IgD-negative memory B cell (primary cell): Measurements from ENCODE around the gene RPS15A. TPM values are rescaled to one million over a fixed set of nuclear protein-coding genes. Genes with fewer than 3 reads are reported as not detected.
"Not testable (repeated sequence)": the region's sequence is repeated elsewhere in the genome, so short reads cannot be mapped to it uniquely, and the experiment has no call there.

Experiments used
- H3K27ac Mint-ChIP-seq, 3 donors: one replicate each; pipeline ENCODE4 v1.8.0; 2020 to 2022; ENCODE audit warnings: mild to moderate bottlenecking in 3 of 3, mixed read lengths in 3 of 3, moderate library complexity in 1 of 3
- H3K27me3 Mint-ChIP-seq: one replicate; pipeline ENCODE4 v1.8.0; 2021; ENCODE audit warnings: mixed read lengths
- H3K36me3 Mint-ChIP-seq: one replicate; pipeline ENCODE4 v1.8.0; 2020; ENCODE audit warnings: mild to moderate bottlenecking, mixed read lengths
- H3K4me1 Mint-ChIP-seq, 3 donors: one replicate each; pipeline ENCODE4 v1.8.0; 2020 to 2022; ENCODE audit warnings: mixed read lengths in 3 of 3, mild to moderate bottlenecking in 1 of 3
- H3K4me3 Mint-ChIP-seq, 4 donors: one replicate each; pipeline ENCODE4 v1.8.0; 2020 to 2022; ENCODE audit warnings: mild to moderate bottlenecking in 4 of 4, mixed read lengths in 4 of 4, moderate library complexity in 3 of 4
- H3K9me3 Mint-ChIP-seq, 3 donors: one replicate each; pipeline ENCODE4 v1.8.0; 2020 to 2021; ENCODE audit warnings: mixed read lengths in 3 of 3, mild to moderate bottlenecking in 1 of 3
- polyA plus RNA-seq: library from polyadenylated mRNA; unstranded; fragments of 300-500 nt; fragmentation: Illumina TruSeq; gene quantifications from one replicate; pipeline ENCODE4 v1.2.3, GENCODE V29; 2021

RPS15A gene
- polyA plus RNA-seq, 1 donor from 2014 or later = 3,520 TPM

DNA sequence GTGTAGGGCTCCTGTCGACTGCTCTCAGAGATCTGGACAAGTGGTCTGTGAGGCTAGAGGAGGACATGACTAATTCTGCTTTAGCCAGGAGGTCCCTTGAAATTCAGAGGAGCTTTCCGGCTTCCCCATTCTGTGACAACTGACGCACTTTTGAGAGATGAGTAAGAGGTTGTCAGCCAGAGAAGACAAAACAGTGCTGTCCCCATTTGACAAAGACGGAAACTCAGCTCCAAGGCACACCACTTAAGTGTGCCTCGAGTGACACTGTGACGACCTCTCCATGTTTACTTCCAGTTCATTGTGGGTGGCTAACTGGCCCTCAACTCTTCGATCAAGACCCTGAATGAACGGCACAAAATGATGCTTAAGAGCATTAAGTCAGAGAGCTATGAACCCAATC, 47.3 kb downstream of the RPS15A start:
- H3K27ac Mint-ChIP-seq, H3K4me3 Mint-ChIP-seq, H3K27me3 Mint-ChIP-seq, H3K4me1 Mint-ChIP-seq, H3K36me3 Mint-ChIP-seq, H3K9me3 Mint-ChIP-seq: not testable (repeated sequence)

DNA sequence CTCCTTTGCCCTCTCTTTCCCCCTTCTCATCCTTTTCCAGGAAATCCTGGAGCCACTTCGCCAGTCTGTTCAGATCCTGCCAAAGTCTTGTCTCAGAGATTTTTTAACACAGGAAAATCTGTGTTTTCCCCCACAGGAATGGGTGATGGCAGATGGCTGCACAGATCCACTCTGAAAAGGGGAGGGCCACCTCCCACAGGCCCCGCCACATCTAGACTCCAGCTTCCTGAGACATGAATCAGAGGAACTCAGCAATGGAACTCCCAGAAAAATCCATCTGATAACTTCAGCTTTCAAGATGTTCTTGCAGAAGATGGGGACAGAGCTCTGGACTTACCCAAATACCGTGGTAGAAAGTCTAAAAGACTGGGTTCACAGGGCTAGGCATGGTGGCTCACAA, 50.1 kb downstream of the RPS15A start:
- H3K9me3 Mint-ChIP-seq, H3K27me3 Mint-ChIP-seq, H3K4me3 Mint-ChIP-seq, H3K36me3 Mint-ChIP-seq, H3K4me1 Mint-ChIP-seq, H3K27ac Mint-ChIP-seq: not testable (repeated sequence)

DNA sequence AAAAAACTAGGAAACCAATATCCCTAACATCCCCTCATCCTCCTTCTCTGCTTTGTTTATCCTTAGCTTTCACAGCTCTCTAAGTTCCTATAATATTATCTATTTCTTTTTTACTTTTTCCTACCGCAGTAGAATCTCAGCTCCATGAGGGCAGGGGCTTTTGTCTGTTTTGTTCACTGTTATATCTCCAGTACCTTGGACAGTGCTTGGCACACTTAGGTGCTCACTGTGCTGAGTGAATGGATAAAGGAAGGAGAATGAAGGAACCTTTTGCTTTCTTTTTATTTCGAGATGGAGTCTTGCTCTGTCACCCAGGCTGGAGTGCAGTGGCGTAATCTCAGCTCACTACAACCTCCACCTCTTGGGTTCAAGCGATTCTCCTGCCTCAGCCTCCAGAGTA, 51.4 kb downstream of the RPS15A start:
- not testable (repeated sequence) for H3K4me1 Mint-ChIP-seq, H3K27ac Mint-ChIP-seq, H3K36me3 Mint-ChIP-seq, H3K27me3 Mint-ChIP-seq, H3K4me3 Mint-ChIP-seq, H3K9me3 Mint-ChIP-seq

DNA sequence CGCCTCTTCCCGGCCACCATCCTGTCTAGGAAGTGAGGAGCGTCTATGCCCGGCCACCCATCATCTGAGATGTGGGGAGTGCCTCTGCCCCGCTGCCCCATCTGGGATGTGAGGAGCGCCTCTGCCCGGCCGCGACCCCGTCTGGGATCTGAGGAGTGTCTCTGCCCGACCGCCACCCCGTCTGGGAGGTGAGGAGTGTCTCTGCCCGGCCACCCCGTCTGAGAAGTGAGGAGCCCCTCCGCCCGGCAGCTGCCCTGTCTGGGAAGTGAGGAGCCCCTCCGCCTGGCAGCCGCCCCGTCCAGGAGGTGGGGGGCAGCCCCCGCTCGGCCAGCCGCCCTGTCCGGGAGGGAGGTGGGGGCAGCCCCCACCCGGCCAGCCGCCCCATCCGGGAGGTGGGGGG, 55.9 kb downstream of the RPS15A start:
- not testable (repeated sequence) for H3K9me3 Mint-ChIP-seq

More for the DNA sequence above, 55.9 kb downstream of the RPS15A start:
- H3K27ac Mint-ChIP-seq, H3K27me3 Mint-ChIP-seq, H3K36me3 Mint-ChIP-seq, H3K4me3 Mint-ChIP-seq, H3K4me1 Mint-ChIP-seq: not testable (repeated sequence)

Other genes with a start within 250 kb of the RPS15A start
- gene NOMO2, start 228.2 kb downstream of the RPS15A start, polyA plus RNA-seq = 62.8 TPM
- gene ARL6IP1, start 11.2 kb upstream of the RPS15A start, polyA plus RNA-seq = 142 TPM
- gene SMG1, start 136.1 kb upstream of the RPS15A start, polyA plus RNA-seq = 17.2 TPM
- gene TMC7, start 193.6 kb upstream of the RPS15A start, polyA plus RNA-seq = not detected